K562 (cell line): ENCODE results near the gene EPHA7. TPM values are rescaled to one million over a fixed set of nuclear protein-coding genes. Genes with fewer than 3 reads are reported as not detected.

Experiments
- ATAC-seq: fragments of 200-7000 bp; cut with Tn5 transposase; 3 replicates; pipeline ENCODE4 v1.9.1; 2020; ENCODE audit warnings: moderate library complexity
- BruUV-seq: library from RNA; stranded (reverse); fragments of 400-500 nt; replicated peaks from 2 replicates; lab custom pipeline; 2021; lab: Mats Ljungman, UMichigan
- CTCF ChIA-PET: fragments of 300-600 bp; formaldehyde crosslinking; extraction: SDS; loops from one replicate; lab custom pipeline; 2021; ENCODE audit warnings: low intra/inter-chr PET ratio; lab: Yijun Ruan, JAX
- POLR2A ChIA-PET: fragments of 300-600, 350-650 bp; sonication (Branson Sonifier 250); formaldehyde crosslinking; extraction: SDS; loops from one replicate; lab custom pipeline; 2021; ENCODE audit warnings: antibody characterized with exemption, inconsistent platforms; lab: Yijun Ruan, JAX
- DNase-seq, 4 experiments: peaks; one replicate each; pipeline versions ENCODE4 v3.0.0 to v3.0.0-alpha.2; 2011 to 2018; ENCODE audit warnings: low spot score in 3 of 4, mixed read lengths in 3 of 4; ENCODE audit errors: extremely low read depth in 1 of 4
- FAIRE-seq: peaks from 2 replicates; lab custom pipeline; 2011; peaks lifted over from hg19 to GRCh38; lab: Jason Lieb, UNC
- H2AFZ ChIP-seq: 2 replicates; pipeline ENCODE4 v1.6.0; 2011; ENCODE audit warnings: low read depth, low read length, control low read depth, inconsistent platforms
- H3K27ac ChIP-seq: fragments of 200-600 bp; 3 replicates; pipeline ENCODE4 v1.8.0; 2011; ENCODE audit warnings: low read depth, mild to moderate bottlenecking, control low read depth, inconsistent platforms, low read length, moderate library complexity, mixed read lengths; ENCODE audit errors: extremely low read depth
- H3K27me3 ChIP-seq, 2 experiments: fragments of 300-600 bp in 1 of 2; 2 replicates in 1 of 2; 3 replicates in 1 of 2; pipeline versions ENCODE4 v1.6.0 to v1.8.0; 2011; ENCODE audit warnings: inconsistent platforms in 2 of 2, low read length in 2 of 2, mild to moderate bottlenecking in 1 of 2, mixed read lengths in 1 of 2, moderate library complexity in 1 of 2; ENCODE audit not compliant: control insufficient read depth in 2 of 2, insufficient read depth in 2 of 2
- H3K36me3 ChIP-seq: fragments of 300-600 bp; 3 replicates; pipeline ENCODE4 v1.8.0; 2011; ENCODE audit warnings: mild to moderate bottlenecking, low read length, inconsistent platforms; ENCODE audit not compliant: control insufficient read depth, insufficient read depth
- H3K4me1 ChIP-seq, 2 experiments: fragments of 200-600 bp in 1 of 2; replicated peaks in 1 of 2; 2 replicates in 1 of 2; 3 replicates in 1 of 2; pipeline versions ENCODE4 v1.5.1 to v1.8.0; 2011; ENCODE audit warnings: inconsistent platforms in 2 of 2, low read length in 2 of 2, mild to moderate bottlenecking in 1 of 2, mixed read lengths in 1 of 2, moderate library complexity in 1 of 2; ENCODE audit not compliant: control insufficient read depth in 2 of 2, insufficient read depth in 2 of 2
- H3K4me2 ChIP-seq: 2 replicates; pipeline ENCODE4 v1.6.1; 2011; ENCODE audit warnings: low read length, control low read depth, inconsistent platforms, mixed read lengths; ENCODE audit not compliant: insufficient read depth
- H3K4me3 ChIP-seq: fragments of 200-600 bp; sonication (generic), shearing (Covaris generic); 2 replicates; pipeline ENCODE4 v1.5.1; 2016; ENCODE audit warnings: control low read depth, inconsistent platforms
- H3K79me2 ChIP-seq: fragments of 200-600 bp; 3 replicates; pipeline ENCODE4 v1.8.0; 2011; ENCODE audit warnings: low read length, inconsistent platforms; ENCODE audit not compliant: control insufficient read depth, insufficient read depth
- H3K9ac ChIP-seq, 2 experiments: 2 replicates each; pipeline versions ENCODE4 v1.6.0 to v1.6.1; 2011; ENCODE audit warnings: low read depth in 2 of 2, low read length in 2 of 2, control low read depth in 1 of 2, inconsistent platforms in 1 of 2, mild to moderate bottlenecking in 1 of 2, mixed read lengths in 1 of 2; ENCODE audit not compliant: insufficient read depth in 1 of 2
- H3K9me1 ChIP-seq: one replicate; pipeline ENCODE4 v1.6.0; 2011; ENCODE audit warnings: inconsistent platforms, mild to moderate bottlenecking, low read length, moderate library complexity; ENCODE audit not compliant: control insufficient read depth, insufficient read depth
- H3K9me3 ChIP-seq: replicated peaks from 2 replicates; pipeline ENCODE4 v1.5.1; 2011; ENCODE audit warnings: low read depth, low read length, inconsistent platforms; ENCODE audit not compliant: control insufficient read depth, insufficient read depth
- H4K20me1 ChIP-seq: replicated peaks from 2 replicates; pipeline ENCODE4 v1.6.1; 2011; ENCODE audit warnings: low read length, inconsistent platforms, mixed read lengths; ENCODE audit not compliant: control insufficient read depth, insufficient read depth
- CEBPB ChIP-seq: fragments of 450-650 bp; IDR thresholded peaks from 2 replicates; pipeline ENCODE4 v1.6.1; 2016; ENCODE audit warnings: missing genetic modification characterization, missing compliant biosample characterization
- DIDO1 ChIP-seq: fragments of 450-650 bp; IDR thresholded peaks from 2 replicates; pipeline ENCODE4 v1.6.1; 2016; ENCODE audit warnings: low read depth, missing biosample characterization, missing genetic modification characterization
- KDM2B ChIP-seq: fragments of 250-450 bp; sonication (Bioruptor Pico); IDR thresholded peaks from 2 replicates; pipeline ENCODE4 v1.8.0; 2021; ENCODE audit warnings: mild to moderate bottlenecking, moderate library complexity
- RBM14 ChIP-seq: fragments of 200-400 bp; formaldehyde crosslinking; IDR thresholded peaks from 2 replicates; pipeline ENCODE4 v1.6.1; 2018; ENCODE audit warnings: low read depth, mild to moderate bottlenecking, low read length, moderate library complexity, borderline replicate concordance; ENCODE audit not compliant: insufficient read depth
- ZC3H4 ChIP-seq: sonication (generic); formaldehyde crosslinking; IDR thresholded peaks from 2 replicates; pipeline ENCODE4 v1.9.0; 2021; ENCODE audit warnings: missing genetic modification reagents, borderline replicate concordance
- whole genome bisulfite sequencing: fragments of 100-300 bp; shearing (Covaris generic); methylation state at CpG from one replicate; pipeline ENCODE4 v1.1.6; 2016; ENCODE audit warnings: low coverage, mixed read lengths; ENCODE audit not compliant: insufficient coverage; ENCODE audit errors: missing lambda C conversion rate; 5-methylcytosine and 5-hydroxymethylcytosine counted together
- in situ Hi-C: fragments of 300-500 bp; cut with MboI; formaldehyde crosslinking; loops from 4 replicates; pipeline ENCODE4 v1.15.0; 2018; ENCODE audit warnings: inconsistent platforms, mixed read lengths
- intact Hi-C: fragments of 100-400 bp; cut with micrococcal nuclease; formaldehyde crosslinking; loops from 2 replicates; pipeline ENCODE4 v1.14.2; 2022
- polyA plus RNA-seq, 8 experiments: library from polyadenylated mRNA; depleted of rRNA in 4 of 8; stranded (reverse) in 5 of 8; unstranded in 3 of 8; fragments of >200 nt; fragmentation: Nextera tagmentation in 2 of 8; fragmentation: Illumina TruSeq in 1 of 8; extraction: Ambion mirVana in 2 of 8; extraction: Trizol in 1 of 8; gene quantifications; 2 replicates each; pipeline versions ENCODE4 v1.2.1 to v1.2.3, GENCODE V29; 2011 to 2014; ENCODE audit warnings: inconsistent platforms in 1 of 8, missing spikeins in 1 of 8
- total RNA-seq, 7 experiments: library from RNA; depleted of rRNA in 6 of 7; stranded (reverse); fragments of >200 nt in 6 of 7; fragmentation: Illumina TruSeq in 2 of 7; extraction: Trizol in 2 of 7; gene quantifications; 2 replicates each; pipeline versions ENCODE4 v1.2.1 to v1.2.3, GENCODE V29; 2011 to 2021; ENCODE audit warnings: low replicate concordance in 1 of 7
- TF ChIP-seq, protein P1 (sequence below): fragments of 250-450 bp; sonication (Bioruptor Pico); IDR thresholded peaks from 2 replicates; pipeline ENCODE4 v1.4.0; 2020; ENCODE audit warnings: borderline replicate concordance
- TF ChIP-seq, protein P2 (sequence below): fragments of 450-650 bp; conservative IDR thresholded peaks from 2 replicates; pipeline ENCODE4 v1.6.1; 2016; ENCODE audit warnings: missing genetic modification characterization, low read depth, mild to moderate bottlenecking, missing compliant biosample characterization, moderate library complexity
- TF ChIP-seq, protein P3 (sequence below): fragments of 250-450 bp; sonication (Bioruptor Pico); IDR thresholded peaks from 2 replicates; pipeline ENCODE4 v1.8.0; 2021; ENCODE audit warnings: moderate library complexity, mild to moderate bottlenecking, inconsistent platforms
- TF ChIP-seq, protein P4 (sequence below), 3 experiments: fragments of 200-800 bp in 1 of 3; fragments of 250-450 bp in 1 of 3; fragments of 450-650 bp in 1 of 3; sonication (Bioruptor Pico) in 1 of 3; sonication (Bioruptor generic) in 1 of 3; formaldehyde crosslinking in 1 of 3; IDR thresholded peaks; 2 replicates each; pipeline versions ENCODE4 v1.6.1 to v1.8.0; 2016 to 2022; ENCODE audit warnings: mild to moderate bottlenecking in 2 of 3, missing genetic modification characterization in 2 of 3, missing compliant biosample characterization in 1 of 3, moderate library complexity in 1 of 3

Gene EPHA7
- total and polyA plus RNA-seq, 9 of the 15 experiments (the other 6 are each of a cell fraction or from before 2014, with no cell fraction given) = not detected

DNA sequence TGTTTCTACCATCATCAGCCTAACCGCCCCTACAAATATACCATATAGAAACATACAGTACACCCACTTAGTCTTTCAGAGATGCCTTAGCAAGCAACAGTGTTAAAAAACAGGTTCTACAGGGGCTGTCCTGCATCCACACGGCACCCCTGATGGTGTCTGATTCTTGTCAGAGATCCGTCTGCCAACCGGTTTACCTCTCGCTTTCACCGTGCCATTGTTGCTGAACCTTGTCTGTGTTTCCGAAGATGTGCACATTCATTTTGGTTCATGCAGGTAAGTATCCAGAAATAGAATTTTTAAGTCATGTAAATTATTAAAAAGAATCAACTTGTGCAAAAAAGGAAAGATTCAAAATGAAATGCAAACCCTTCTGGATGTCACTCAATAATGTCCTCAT lies 52.9 kb downstream of the EPHA7 start:
- no peak overlapping the region for H3K4me2 ChIP-seq
- CTCF ChIA-PET = no interaction called here
- H2AFZ ChIP-seq = no peak overlapping the region
- H3K4me1 ChIP-seq = no peaks in the 10 kb centered on the region
- H3K27ac ChIP-seq = no peak overlapping the region
- H3K9me3 ChIP-seq = no peaks in the 10 kb centered on the region
- POLR2A ChIA-PET = no interaction called here
- no peak for DNase-seq
- no peak overlapping the region for H3K4me3 ChIP-seq
- H3K9me1 ChIP-seq = no peaks in the 10 kb centered on the region
- no peak for FAIRE-seq
- no TSS peak for BruUV-seq
- no peaks in the 10 kb centered on the region for H3K27me3 ChIP-seq
- ATAC-seq = no peak
- no peaks in the 10 kb centered on the region for H4K20me1 ChIP-seq
- TF ChIP-seq, protein P1, sequence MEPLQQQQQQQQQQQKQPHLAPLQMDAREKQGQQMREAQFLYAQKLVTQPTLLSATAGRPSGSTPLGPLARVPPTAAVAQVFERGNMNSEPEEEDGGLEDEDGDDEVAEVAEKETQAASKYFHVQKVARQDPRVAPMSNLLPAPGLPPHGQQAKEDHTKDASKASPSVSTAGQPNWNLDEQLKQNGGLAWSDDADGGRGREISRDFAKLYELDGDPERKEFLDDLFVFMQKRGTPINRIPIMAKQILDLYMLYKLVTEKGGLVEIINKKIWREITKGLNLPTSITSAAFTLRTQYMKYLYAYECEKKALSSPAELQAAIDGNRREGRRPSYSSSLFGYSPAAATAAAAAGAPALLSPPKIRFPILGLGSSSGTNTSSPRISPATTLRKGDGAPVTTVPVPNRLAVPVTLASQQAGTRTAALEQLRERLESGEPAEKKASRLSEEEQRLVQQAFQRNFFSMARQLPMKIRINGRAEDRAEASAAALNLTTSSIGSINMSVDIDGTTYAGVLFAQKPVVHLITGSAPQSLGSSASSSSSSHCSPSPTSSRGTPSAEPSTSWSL = no peak
- 6% methylated on average over 7 of the region's 7 CpGs for WGBS
- intact Hi-C loops = no loop called here
- H3K36me3 ChIP-seq = no peaks in the 10 kb centered on the region
- in situ Hi-C loops = no loop called here
- H3K79me2 ChIP-seq = no peaks in the 10 kb centered on the region
- no peak overlapping the region for H3K9ac ChIP-seq

DNA sequence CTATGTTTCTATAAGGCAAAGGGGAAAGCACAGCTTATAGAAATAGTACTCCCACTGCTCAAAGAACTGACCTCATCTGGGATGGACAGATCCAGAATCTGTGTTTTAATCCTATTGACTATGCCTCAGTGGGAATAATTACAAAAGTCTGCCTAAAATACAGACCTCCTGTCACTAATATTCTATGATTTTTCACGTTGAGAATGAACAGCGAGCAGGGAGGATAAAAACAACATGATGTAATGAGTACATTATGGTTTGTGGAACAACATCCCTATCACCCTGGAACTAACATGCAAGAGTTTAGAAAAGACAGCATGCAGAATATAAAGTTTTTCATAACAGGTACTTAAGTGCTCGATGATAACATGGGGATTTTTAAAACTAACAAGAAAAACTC lies 53.9 kb downstream of the EPHA7 start:
- Histone ChIP-seq H3K27me3 (no peaks in the 10 kb centered on the region), H3K4me2 (no peak overlapping the region), H2AFZ (no peak overlapping the region), H3K9me1 (no peaks in the 10 kb centered on the region), H3K4me3 (no peak overlapping the region), H4K20me1 (no peaks in the 10 kb centered on the region), H3K79me2 (no peaks in the 10 kb centered on the region), H3K36me3 (no peaks in the 10 kb centered on the region), H3K4me1 (no peaks in the 10 kb centered on the region), H3K9me3 (0 out of 2 replicates have a peak, but pooled peaks cover under 1% of the 10 kb centered on the region), H3K27ac (no peak overlapping the region), H3K9ac (no peak overlapping the region)
- ChIA-PET CTCF (no interaction called here), POLR2A (no interaction called here)
- in situ Hi-C loops (no loop called here), intact Hi-C loops (no loop called here)
- ATAC-seq (no peak), FAIRE-seq (no peak), DNase-seq (no peak)
- WGBS = 2% methylated on average over 3 of the region's 3 CpGs
- no TSS peak for BruUV-seq
- TF ChIP-seq, protein P2, sequence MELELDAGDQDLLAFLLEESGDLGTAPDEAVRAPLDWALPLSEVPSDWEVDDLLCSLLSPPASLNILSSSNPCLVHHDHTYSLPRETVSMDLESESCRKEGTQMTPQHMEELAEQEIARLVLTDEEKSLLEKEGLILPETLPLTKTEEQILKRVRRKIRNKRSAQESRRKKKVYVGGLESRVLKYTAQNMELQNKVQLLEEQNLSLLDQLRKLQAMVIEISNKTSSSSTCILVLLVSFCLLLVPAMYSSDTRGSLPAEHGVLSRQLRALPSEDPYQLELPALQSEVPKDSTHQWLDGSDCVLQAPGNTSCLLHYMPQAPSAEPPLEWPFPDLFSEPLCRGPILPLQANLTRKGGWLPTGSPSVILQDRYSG (tag) = no peak
- TF ChIP-seq RBM14 (no peak), DIDO1 (tag) (no peak), ZC3H4 (CRISPR knock-in tag) (no peak), KDM2B (CRISPR knock-in tag) (no peak), CEBPB (tag) (no peak)
- TF ChIP-seq, protein P3, sequence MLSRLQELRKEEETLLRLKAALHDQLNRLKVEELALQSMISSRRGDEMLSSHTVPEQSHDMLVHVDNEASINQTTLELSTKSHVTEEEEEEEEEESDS (CRISPR knock-in tag) = no peak
- TF ChIP-seq, protein P4, sequence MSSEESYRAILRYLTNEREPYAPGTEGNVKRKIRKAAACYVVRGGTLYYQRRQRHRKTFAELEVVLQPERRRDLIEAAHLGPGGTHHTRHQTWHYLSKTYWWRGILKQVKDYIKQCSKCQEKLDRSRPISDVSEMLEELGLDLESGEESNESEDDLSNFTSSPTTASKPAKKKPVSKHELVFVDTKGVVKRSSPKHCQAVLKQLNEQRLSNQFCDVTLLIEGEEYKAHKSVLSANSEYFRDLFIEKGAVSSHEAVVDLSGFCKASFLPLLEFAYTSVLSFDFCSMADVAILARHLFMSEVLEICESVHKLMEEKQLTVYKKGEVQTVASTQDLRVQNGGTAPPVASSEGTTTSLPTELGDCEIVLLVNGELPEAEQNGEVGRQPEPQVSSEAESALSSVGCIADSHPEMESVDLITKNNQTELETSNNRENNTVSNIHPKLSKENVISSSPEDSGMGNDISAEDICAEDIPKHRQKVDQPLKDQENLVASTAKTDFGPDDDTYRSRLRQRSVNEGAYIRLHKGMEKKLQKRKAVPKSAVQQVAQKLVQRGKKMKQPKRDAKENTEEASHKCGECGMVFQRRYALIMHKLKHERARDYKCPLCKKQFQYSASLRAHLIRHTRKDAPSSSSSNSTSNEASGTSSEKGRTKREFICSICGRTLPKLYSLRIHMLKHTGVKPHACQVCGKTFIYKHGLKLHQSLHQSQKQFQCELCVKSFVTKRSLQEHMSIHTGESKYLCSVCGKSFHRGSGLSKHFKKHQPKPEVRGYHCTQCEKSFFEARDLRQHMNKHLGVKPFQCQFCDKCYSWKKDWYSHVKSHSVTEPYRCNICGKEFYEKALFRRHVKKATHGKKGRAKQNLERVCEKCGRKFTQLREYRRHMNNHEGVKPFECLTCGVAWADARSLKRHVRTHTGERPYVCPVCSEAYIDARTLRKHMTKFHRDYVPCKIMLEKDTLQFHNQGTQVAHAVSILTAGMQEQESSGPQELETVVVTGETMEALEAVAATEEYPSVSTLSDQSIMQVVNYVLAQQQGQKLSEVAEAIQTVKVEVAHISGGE (CRISPR knock-in tag; IDR thresholded peaks at IDR 0.05) = no peak
